Measurements from ENCODE around the gene VAV2. TPM values are rescaled to one million over a fixed set of nuclear protein-coding genes. Genes with fewer than 3 reads are reported as not detected.

VAV2 gene
- total RNA-seq, 1 donor, result 13.4 TPM

GRCh38 chr9:133786371-133786753, 205.8 kb downstream of the VAV2 start:
- TF ChIP-seq CTCF (IDR thresholded peaks at IDR 0.05; ENCODE audit: insufficient read depth, low read depth, low read length), result no peak
- H3K4me3 ChIP-seq (ENCODE audit: low read depth, low read length), result no peak overlapping the region
- DNase-seq (ENCODE audit: low read depth), result no peak

- no peak for TF ChIP-seq CTCF (IDR thresholded peaks at IDR 0.05; ENCODE audit: insufficient read depth, low read depth, low read length)
- H3K4me3 ChIP-seq (ENCODE audit: low read depth, low read length), result no peak overlapping the region
- no peak for DNase-seq (ENCODE audit: low read depth)
Measured at GRCh38 chr9:133785753-133786370, 206.3 kb downstream of the VAV2 start.

GRCh38 chr9:133784731-133785561, 207.2 kb downstream of the VAV2 start:
- TF ChIP-seq CTCF (IDR thresholded peaks at IDR 0.05; ENCODE audit: insufficient read depth, low read depth, low read length), result no peak
- no peak for DNase-seq (ENCODE audit: low read depth)

GRCh38 chr9:133783331-133783731, 208.8 kb downstream of the VAV2 start:
- no peak for TF ChIP-seq CTCF (IDR thresholded peaks at IDR 0.05; ENCODE audit: insufficient read depth, low read depth, low read length)
- no peak overlapping the region for H3K4me3 ChIP-seq (ENCODE audit: low read depth, low read length)
- no peak for DNase-seq (ENCODE audit: low read depth)

More at GRCh38 chr9:133784731-133785561, 207.2 kb downstream of the VAV2 start:
- H3K4me3 ChIP-seq (ENCODE audit: low read depth, low read length), result no peak overlapping the region

GRCh38 chr9:133782157-133783130, 209.7 kb downstream of the VAV2 start:
- DNase-seq (ENCODE audit: low read depth), result peak; percentile 65
- peak; percentile 81 for TF ChIP-seq CTCF (IDR thresholded peaks at IDR 0.05; ENCODE audit: insufficient read depth, low read depth, low read length)

GRCh38 chr9:133781828-133782135, 210.3 kb downstream of the VAV2 start:
- H3K4me3 ChIP-seq (ENCODE audit: low read depth, low read length), result no peak overlapping the region
- no peak for DNase-seq (ENCODE audit: low read depth)
- no peak for TF ChIP-seq CTCF (IDR thresholded peaks at IDR 0.05; ENCODE audit: insufficient read depth, low read depth, low read length)

More at GRCh38 chr9:133782157-133783130, 209.7 kb downstream of the VAV2 start:
- H3K4me3 ChIP-seq (ENCODE audit: low read depth, low read length), result no peak overlapping the region

Measured in fibroblast of villous mesenchyme (primary cell).